HUDEP-2 (cell line): ENCODE results near the gene LTA4H.

ENCODE experiments used
- DNase-seq, 76 experiments: peaks; one replicate each; lab custom pipeline; 2025; ENCODE audit not compliant: unreplicated experiment in 76 of 76; lab: John Stamatoyannopoulos, UW

LTA4H gene

DNA sequence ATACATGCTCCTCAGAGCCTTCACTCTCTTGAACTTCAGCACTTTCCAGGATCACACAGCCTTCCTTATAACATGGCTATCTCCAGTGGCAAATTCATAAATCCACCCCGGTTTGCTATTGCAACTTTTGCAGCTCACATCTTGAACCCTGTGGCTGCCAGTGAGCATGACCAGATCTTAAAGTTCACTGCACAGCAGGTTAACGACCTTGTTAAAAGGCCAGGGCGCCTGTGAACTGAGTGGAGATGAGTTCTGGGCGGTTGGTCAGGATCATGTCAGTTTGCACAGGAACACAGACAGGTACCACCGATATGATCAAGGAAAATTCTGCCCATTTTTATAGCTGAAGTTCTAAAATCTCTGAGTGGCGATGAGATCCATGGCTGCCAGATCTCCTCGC is 24.7 kb upstream of the LTA4H start:
- DNase-seq = no peak

DNA sequence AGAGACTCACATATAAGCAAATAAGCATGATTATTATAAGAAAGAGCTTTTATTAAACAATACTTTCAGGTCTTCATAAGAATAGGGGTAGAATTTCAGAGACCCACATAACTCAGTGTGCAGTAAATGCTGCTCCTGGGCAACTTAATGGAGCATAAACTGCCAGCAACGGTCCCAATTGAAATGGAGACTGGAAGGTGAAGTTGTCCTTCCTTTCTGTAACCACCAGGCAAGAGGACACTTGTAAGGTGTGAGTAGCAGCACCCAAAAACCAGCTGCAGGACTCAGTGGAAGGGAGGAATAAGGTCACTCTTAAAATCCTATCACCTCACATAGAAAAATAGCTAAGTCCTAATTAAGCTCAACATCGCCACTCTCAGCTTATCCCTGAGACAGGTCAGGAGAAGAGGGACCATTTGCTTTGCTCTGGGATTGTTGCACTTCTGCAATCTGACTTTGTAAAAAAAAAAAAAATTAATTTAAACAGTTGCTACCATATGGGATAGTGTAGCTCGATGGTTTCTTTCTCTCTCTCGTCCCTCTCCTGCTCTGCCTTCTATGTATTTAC is 22.7 kb upstream of the LTA4H start:
- DNase-seq = no peak

DNA sequence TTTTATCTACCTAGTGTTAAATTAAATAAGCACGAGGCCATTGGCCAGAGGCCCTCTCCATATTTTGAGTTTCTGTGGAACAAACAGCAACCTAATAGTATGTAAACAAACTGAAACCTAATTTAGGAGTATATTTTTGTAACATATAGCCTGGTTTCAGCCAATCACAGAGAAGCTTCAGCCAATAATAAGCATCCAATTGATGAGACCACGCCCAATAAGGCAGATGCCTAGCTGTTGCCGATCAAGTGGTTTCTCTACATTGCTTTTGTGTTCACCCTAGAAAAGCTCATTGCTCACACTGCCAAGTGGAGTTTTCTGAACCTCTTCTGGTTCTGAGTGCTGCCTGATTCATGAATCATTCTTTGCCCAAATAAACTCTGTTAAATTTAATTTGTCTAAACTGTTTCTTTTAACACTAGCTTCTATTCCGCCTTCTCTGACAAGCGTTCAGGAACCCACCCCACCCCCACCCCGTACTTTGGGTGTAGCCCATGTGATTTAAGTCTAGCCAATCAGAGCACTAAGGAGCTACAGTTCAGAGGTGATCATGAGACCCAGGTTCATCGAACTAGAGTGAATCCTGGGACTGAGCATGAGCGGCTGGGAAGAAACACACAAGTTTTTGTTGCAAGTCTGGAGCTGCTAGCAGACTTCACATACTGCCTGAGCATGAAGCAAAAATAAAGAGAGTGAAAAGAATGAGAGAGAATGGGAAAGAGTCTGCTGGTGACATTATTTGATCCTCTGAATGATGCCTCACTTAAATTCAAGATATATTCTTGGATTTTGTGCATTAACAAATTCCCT is 21.5 kb upstream of the LTA4H start:
- DNase-seq = no peak

DNA sequence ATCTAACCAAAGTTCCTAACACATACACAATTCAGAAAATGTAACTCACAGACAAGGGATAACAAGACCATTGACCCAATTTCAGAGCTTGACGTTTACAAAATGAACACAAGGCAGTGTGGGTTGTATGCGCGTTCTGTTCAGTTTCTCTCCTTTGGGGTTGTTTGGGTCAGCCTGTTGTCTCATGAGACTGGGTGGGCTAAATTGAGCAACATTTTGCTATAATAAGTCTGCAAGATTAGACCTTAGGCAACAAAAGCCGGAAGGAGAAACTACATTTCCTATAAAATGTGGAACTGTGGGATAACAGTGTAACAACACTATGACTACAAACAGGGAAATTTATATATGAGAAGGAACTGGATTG is 18.8 kb upstream of the LTA4H start:
- DNase-seq = no peak

DNA sequence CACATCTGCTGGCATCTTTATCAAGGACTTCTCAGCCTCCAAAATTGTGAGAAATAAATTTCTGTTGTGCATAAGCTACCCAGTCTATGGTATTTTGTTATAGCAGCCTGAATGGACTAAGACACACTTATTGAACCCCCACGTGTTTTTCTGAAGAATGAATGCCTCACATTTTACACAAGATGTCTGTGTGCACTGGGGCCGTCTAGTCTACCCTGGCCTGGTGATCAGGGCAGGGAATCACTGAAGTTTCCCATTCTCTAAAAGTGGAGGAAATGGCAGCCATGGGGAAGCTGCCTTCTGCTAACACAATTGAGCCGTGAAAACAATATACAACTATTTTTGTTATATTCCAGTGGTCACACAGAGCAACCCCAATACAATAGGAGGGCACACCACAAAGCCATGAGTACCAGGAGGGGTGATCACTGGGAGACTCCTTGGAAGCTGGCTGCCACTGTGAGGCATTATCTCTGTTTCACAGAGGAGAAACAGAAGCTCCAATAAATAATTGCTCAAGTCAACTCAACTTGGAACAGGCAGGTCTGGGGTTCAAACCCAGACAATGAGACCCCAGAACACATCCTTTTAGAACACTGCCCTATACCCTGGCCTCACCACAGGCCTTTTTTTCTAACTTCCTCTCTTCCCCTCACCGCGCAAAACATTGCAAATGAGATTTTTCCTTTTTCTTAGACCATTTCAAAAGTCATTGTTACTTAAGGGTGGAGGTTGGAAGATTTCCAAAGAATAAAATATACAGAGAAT is 18.3 kb upstream of the LTA4H start:
- no peak for DNase-seq

DNA sequence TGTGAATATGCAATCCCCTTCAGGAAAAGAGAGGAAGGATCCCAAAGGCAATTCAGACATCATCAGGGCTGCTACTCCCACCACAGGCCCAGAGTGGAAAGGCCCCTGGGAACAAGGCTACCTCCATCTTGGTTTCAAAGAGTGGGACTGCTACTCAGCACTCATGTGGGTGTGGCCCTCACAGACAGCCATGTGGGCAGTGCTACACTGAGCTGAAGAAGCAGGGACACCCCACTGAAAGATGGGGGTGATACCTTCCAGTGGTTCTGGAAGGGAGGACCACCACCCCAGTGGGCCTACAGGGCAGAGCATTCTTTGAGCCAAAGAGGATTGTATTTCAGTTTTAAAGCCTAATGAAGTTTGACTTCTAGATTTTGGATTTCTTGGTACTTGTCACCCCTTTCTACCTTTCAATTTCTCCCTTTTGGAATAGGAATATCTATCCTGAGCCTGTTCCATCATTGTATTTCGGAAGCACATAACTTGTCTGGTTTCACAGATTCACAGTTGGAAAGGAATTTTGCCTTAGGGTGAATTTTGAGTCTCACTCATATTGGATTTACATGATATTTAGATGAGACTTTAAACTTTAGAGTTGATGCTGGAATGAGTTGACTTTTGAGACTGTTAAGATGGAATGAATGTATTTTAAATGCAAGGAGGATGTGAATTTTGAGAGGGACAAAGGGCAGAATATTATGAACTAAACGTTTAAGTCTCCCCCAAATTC is 16.5 kb upstream of the LTA4H start:
- no peak for DNase-seq

DNA sequence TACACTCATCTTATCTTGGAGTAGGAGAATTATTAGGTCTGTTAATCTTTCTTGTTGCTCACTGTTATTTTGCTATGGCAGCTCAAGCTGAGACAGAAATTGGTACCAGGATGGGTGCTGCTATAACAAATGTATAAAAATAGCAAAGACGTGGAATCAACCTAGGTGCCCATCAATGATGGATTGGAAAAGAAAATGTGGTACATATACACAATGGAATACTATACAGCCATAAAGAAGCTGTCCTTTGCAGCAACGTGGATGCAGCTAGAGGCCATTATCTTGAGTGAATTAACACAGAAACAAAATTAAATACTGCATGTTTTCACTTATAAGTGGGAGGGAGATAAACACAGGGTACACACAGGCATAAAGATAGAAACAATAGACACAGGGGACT is 14.8 kb upstream of the LTA4H start:
- DNase-seq = no peak

DNA sequence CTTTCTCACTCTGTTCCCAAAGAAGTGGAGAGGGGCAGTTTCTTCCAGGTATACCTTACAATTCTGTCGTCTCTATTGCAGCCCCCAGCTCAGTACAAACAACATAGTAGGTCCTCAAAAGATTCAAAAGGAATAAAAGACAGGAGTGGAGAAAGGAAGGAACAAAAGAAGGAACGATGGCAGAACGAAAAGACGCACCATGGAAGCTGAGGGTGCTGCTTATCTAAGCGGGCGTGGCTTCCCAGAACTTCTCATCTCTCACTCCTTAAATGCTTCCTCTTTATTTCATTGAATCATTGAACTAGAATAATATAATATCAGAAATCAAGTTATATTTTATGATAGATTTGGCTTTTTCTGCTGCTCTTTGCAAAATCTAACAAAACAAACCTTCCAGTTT is 13.7 kb upstream of the LTA4H start:
- no peak for DNase-seq

DNA sequence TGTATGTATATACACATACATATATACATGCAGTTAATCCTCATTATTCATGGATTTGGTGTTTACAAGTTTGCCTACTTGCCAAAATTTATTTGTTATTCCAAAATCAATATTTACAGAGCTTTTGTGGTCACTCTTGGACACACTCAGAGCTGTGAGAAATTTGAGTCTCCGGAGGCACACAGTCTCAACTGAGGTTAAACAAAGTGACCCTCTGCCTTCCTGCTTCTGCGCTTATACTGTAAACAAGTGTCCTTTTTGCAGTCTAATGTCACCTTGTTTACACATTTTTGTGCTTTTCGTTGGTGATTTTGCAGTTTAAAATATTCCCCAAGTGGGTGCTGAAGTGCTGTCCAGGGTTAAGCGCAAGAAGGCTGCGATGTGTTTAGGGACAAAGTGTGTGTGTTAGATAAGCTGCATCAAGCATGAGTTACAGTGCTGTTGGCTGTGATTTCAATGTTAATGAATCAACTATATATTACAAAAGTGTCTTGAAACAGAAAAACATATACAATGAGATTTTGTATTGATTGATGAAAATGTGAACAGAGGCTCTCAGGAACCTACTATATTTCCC is 13.1 kb upstream of the LTA4H start:
- DNase-seq = no peak

DNA sequence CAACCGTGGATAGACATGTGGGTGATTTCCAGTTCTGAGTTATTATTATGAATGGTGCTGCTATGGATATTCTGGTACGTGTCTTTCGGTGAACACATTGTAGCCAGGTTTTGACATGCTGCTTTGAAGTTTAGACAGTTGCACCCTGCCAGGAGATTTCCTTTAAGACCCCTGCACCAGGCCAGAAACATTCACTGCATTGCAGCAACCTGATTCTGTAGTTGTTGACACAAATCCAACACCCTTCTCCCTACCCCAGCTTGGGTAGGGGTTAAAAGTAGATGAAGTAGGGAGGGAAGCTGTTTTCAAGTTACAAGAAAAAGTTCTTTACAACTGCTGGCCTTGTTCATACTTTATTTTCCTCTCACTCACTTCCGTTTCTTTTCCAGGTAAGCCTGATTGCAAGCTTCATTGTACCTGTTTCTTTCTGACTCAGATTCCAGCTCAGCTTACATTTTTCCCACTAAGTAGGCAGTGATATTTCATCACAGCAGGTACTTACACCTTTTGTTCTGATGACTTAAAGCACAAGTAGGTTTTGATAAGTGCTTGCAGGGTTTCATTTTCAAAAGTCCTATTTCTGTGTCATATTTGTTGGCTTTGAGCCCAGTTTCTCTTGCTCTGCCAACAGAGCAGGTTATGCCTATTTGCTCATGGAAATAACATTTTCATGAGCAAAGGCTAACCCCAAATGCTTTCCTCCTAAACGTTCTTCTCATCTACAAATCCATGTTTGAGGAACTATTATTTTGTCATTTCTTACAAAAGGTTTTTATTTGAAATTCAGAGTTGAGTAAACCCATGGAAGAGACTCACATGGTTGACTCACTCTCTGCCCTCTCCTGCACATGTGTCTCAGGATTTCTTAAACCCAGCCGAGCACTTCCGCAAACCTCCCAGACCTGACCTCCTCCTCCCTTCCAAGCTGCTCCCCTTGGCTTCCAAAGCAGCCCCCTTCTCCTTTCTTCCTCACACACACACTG is 12.1 kb upstream of the LTA4H start:
- DNase-seq = peak in 7 of 76 experiments; percentile 2 to 24 (median 4)

DNA sequence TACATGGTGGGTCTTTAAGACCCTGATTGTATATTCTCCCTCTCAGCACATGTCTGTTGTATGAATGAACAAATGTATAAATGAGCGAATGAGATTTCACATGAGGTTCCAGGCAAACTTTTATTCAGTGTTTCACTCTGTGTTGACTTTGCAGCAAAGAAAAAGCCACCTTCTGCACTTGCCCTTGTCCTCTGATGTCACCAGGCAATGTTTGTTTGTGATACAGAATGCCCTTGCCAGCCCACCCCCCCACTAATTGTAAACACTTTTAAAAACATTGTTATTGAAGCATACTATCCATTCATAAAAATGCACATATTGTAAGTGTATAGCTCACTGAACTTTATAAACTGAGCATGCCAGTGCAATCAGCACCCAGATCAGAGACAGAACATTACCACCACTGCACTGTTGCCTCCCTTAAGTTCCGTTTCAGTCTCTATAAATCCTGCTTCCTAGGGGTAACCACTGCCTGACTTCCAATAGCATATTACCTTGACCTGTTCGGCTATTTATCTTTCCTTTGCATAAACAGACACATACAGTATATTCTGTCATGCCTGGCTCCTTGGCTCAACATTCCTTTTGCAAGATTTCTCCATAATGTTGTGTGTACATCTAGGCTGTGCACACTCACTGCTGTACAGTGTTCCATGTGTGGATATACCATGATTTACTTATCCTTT is 11.3 kb upstream of the LTA4H start:
- DNase-seq = no peak

DNA sequence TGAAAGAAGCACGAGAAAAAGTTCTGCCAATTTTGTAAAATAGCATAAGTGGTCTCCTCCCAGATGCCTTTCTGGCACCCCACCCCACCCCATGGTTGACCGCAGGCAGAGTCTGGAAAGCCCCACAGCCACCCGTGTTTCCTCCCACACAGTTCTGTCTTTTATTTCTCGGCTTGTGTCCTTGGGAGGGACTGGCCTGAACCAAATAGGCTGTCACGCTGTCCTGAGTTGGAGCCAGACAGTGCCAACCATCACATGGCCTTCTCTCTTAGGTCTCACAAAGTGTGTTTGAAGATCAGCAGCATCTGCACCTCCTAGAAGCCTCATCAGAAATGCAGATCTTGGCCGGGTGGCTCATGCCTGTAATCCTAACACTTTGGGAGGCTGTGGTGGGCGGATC is 10.2 kb upstream of the LTA4H start:
- no peak for DNase-seq

DNA sequence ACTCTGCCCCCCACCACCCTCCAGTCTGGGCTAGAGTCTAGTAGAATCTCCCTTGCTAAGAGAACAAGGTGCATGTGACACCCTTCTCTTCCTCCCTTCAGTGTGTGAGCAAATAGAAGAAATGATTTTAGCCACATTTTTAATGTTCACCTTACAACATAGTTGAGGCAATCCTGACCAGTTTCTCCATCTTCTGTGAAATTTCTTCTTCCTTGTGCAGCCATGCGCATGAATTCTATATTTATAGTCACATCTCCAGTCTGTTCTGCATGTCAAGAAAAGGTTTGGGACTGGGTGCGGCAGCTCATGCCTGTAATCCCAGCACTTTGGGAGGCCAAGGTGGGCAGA is 9.5 kb upstream of the LTA4H start:
- no peak for DNase-seq

DNA sequence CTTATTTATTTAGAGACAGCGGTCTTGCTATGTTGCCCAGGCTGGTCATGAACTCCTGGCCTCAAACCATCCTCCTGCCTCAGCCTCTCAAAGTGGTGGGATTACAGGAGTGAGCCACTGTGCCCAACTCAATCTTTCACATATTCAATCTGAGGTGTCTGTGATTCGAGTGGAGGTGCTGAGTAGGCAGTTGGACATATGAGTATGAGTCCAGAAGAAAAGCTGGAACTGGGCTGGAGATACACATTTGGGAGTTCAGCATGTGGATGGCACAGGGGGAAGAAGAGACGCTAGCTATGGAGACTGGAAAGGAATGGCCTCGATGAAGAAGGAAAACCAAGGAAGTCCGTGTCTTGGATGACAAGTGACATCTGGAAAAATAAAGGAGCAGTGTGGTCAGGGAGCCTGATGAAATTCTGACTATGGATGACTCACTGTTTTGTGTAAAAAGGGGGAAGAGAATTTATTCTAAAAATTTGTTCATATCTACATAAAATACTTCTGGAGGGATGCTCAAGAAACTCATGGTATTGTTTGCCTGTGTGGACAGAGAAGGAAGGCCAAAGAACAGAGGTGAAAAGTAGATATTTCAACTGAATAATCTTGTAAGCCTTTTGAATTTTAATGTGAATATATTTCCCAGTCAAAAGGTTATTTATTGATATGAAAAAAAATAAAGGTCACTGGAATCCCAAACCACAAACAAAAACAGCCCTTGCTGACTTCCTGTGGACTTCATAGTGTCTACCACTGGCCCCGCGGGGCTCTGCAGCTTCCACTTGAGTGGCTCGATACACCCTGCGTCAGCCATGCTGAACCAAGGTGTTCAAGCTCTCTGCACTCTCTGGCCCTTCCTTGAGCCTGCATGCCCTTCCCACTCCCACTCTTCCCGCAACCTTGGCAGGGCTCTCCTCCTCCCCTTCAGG is 8.9 kb upstream of the LTA4H start:
- DNase-seq = no peak

DNA sequence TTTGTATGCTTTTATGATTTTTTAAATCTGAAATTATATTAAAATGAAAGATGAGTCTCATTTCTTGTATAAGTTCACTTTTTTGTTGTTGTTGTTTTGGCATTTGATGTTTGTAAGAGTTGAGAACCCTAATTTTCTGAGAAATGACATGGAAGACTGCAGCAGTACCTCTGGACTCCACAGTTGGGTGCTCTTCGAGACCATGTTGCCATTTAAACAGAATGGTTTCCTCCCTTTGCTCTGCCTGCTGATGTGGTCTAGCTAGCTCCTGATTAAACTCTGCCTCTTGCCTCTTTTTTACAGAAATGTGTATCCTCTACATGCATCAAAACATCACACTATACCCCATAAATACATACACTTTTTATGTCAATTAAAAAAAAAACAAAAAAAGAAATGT is 5.8 kb upstream of the LTA4H start:
- no peak for DNase-seq

DNA sequence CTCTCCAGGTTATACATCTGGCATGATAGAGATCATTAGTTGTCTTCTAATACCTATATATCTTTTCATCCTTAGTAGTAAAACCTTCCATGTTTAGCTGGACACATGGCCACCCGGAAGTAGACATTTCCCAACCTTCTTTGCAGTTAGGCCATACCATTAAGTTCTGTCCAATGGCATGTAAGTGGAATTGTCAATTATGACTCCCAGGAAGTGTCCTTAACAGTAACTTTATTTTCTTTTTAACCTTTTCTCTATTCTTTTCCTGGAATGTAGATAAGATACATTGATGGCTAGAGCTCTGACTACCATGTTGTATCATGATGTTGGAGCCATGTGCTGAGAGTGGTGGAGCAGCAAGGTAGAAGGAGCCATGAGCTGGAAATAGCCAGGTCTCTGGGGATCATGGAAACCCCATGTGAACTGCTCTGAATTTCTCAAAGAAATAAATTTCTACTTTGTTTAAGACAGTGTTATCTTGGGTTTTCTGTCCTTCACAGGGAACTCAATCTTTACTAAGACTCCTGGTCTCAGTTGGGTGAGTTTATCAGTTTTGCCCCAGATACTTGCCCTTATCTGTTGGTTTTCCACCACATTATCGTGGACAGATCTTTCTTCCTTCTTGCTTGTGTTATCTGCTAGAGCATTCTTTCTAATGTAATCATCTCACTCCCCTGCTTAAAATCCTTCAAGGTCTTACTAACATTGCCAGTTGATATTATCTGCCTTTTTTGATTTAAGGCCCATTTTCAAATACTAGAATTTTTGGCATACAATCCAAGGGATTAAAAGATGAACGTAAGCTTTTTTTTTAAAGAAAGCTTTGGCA is 5.1 kb upstream of the LTA4H start:
- DNase-seq = peak in 7 of 76 experiments; percentile 4 to 43 (median 13)

DNA sequence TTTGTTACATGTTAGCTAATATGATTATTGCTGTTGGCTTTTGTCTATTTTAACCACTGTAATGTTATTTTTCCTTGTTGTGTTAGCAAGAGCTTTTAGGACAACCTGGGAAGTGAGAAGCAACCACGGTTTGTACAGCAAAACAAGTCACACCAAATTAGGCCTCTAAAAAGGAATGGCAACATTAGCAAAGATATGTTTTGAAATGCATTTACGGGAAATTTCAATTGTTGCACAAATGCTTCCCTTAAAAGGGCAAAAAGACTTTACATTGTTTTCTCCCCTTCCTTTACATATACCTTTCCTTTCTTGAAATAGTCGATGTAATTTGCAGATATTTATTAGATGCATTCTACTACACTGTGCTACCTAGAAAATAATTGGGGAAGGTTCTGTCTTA is 4.1 kb upstream of the LTA4H start:
- no peak for DNase-seq
